Measurements from ENCODE around the gene DCX. TPM values are rescaled to one million over a fixed set of nuclear protein-coding genes. Genes with fewer than 3 reads are reported as not detected.

DCX gene
- total and polyA plus RNA-seq, 8 donors: 0.13 to 0.33 (median 0.15) TPM; not detected in 2

DNA sequence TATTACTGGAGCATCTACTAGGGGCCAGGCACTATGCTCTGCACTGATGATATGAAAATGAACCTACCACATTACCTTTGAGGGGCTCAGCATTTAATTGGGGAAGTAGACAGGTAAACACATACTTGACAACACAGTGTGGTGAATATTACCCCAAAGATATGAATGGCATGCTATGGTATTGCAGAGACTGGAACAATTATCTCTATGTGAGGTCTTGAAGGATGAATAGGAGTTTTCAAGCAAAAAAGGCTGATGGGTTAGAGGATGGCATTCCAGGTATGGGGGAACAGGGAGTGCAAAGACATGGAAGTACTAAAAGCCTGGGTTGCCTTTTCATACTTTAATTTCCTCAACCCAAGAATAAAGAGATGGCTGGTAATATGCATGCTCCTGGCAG lies 82.6 kb downstream of the DCX start:
- H3K9me3 ChIP-seq: no peaks in the 10 kb centered on the region
- ATAC-seq (no peak), DNase-seq (no peak)
- TF ChIP-seq, protein P1, sequence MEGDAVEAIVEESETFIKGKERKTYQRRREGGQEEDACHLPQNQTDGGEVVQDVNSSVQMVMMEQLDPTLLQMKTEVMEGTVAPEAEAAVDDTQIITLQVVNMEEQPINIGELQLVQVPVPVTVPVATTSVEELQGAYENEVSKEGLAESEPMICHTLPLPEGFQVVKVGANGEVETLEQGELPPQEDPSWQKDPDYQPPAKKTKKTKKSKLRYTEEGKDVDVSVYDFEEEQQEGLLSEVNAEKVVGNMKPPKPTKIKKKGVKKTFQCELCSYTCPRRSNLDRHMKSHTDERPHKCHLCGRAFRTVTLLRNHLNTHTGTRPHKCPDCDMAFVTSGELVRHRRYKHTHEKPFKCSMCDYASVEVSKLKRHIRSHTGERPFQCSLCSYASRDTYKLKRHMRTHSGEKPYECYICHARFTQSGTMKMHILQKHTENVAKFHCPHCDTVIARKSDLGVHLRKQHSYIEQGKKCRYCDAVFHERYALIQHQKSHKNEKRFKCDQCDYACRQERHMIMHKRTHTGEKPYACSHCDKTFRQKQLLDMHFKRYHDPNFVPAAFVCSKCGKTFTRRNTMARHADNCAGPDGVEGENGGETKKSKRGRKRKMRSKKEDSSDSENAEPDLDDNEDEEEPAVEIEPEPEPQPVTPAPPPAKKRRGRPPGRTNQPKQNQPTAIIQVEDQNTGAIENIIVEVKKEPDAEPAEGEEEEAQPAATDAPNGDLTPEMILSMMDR (IDR thresholded peaks at IDR 0.05): no peak
- H3K27ac ChIP-seq: no peak overlapping the region
- H3K4me3 ChIP-seq: no peak overlapping the region
- intact Hi-C loops (cut with DNase I): no loop called here
- H3K27me3 ChIP-seq: no peaks in the 10 kb centered on the region
- H3K36me3 ChIP-seq: no peaks in the 10 kb centered on the region
- no peaks in the 10 kb centered on the region for H3K4me1 ChIP-seq

DNA sequence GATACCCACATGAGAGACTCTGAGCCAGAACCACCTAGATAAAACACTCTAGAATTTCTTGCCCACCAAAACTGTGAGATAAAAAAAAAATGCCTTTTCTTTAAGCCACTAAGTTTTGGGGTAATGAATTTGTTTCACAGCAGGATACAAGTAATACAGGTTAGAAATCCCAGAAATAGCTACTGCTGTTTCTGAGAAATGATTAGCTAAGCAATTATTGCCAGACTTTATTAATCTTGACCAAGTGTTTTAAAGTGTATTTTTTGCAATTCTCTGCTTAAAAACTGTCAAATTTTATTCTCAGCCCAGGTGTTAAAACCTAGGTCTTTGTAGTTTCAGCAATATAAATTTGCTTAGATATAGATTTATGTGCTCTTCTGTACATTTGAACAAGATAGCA lies 83.1 kb downstream of the DCX start:
- TF ChIP-seq, protein P1 (IDR thresholded peaks at IDR 0.05): no peak

DNA sequence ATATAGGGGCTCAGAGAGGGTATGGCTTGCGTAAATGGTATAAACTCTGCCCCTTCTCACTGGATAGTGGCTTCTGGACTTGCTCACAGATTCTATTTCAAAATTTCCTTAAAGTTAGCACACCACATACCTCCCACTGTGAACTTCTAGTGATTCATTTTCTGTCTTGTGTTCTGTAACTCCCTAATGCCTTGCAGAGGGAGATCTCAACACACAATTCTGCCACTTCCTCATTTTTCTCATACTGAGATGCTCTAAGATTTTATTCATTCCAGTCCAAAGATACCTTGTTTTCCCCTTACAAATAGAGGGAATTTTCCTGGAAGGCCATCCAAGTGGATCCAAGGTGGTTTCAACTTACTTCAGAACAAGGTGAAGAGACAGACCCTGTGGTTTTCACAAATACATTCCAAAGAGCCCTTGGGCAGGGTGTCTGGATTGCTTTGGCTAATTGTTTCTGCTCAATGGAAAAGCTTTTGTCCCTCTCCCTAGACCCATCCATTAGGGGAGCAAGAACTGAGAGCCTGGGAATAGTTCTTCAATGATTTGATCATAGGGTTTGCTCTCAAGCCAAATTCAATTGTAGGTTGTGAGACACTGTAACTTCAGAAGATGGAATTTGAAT lies 89.6 kb downstream of the DCX start:
- DNase-seq: no peak
- TF ChIP-seq, protein P1 (IDR thresholded peaks at IDR 0.05): no peak
- Histone ChIP-seq H3K27ac (no peak overlapping the region), H3K36me3 (no peaks in the 10 kb centered on the region), H3K9me3 (no peaks in the 10 kb centered on the region), H3K4me1 (no peaks in the 10 kb centered on the region), H3K4me3 (no peak overlapping the region), H3K27me3 (no peaks in the 10 kb centered on the region)
- no peak for ATAC-seq
- intact Hi-C loops (cut with DNase I): no loop called here

More for the DNA sequence above, 83.1 kb downstream of the DCX start:
- DNase-seq (no peak), ATAC-seq (no peak)
- Histone ChIP-seq H3K27me3 (no peaks in the 10 kb centered on the region), H3K4me1 (no peaks in the 10 kb centered on the region), H3K36me3 (no peaks in the 10 kb centered on the region), H3K27ac (no peak overlapping the region), H3K9me3 (no peaks in the 10 kb centered on the region), H3K4me3 (no peak overlapping the region)
- intact Hi-C loops (cut with DNase I): no loop called here

DNA sequence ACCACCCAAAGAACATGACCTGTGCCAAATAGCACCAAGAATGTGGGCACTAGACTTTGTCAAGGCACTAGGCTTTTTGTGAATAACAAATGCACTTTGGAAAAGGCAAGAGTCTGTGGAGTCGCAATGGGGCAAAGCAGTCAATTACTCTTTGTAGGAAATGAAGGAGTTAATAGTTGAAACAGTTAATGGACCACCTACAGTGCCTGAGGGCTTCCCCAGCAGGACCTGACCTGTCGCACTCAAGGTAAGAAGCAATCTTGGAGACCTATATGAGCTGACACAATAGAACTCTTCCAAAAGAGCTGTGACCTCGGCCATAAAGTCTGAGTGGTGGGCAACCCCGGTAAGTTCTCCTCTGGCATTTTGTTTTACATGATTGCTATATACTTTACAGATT lies 92.5 kb downstream of the DCX start:
- TF ChIP-seq, protein P1 (IDR thresholded peaks at IDR 0.05): no peak
- no peaks in the 10 kb centered on the region for H3K4me1 ChIP-seq

DNA sequence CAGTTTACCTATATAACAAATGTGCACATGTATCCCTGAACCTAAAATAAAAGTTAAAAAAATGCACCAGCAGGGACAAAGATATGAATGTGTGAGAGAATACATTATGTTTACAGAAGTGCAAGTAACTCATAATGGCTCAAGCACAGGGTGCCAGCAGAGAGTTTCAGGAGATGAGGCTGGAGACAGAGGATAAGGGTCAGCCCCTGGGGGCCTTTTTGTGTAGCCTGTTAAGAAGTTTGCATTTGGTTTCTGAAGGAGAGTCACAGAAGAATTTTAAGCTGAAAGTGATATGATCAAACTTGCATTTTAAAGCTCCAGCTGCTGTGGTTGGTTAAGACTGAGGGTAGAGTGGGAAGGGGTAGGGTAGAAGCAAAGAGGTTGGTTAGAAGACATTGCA lies 93.1 kb downstream of the DCX start:
- Histone ChIP-seq H3K4me1 (no peaks in the 10 kb centered on the region), H3K27me3 (no peaks in the 10 kb centered on the region), H3K27ac (no peak overlapping the region), H3K9me3 (no peaks in the 10 kb centered on the region), H3K4me3 (no peak overlapping the region), H3K36me3 (no peaks in the 10 kb centered on the region)
- no peak for DNase-seq
- TF ChIP-seq, protein P1 (IDR thresholded peaks at IDR 0.05): no peak
- intact Hi-C loops (cut with DNase I): no loop called here
- ATAC-seq: no peak

More for the DNA sequence above, 92.5 kb downstream of the DCX start:
- intact Hi-C loops (cut with DNase I): no loop called here
- Histone ChIP-seq H3K27ac (no peak overlapping the region), H3K36me3 (no peaks in the 10 kb centered on the region), H3K9me3 (no peaks in the 10 kb centered on the region), H3K27me3 (no peaks in the 10 kb centered on the region), H3K4me3 (no peak overlapping the region)
- ATAC-seq: no peak
- no peak for DNase-seq

Measured in left lung (tissue), 10 donors.